IgD-negative memory B cell (primary cell): ENCODE measurements around the gene ERLEC1. TPM values are rescaled to one million over a fixed set of nuclear protein-coding genes. Genes with fewer than 3 reads are reported as not detected.

ENCODE experiments used
- H3K27ac Mint-ChIP-seq, 3 donors: one replicate each; pipeline ENCODE4 v1.8.0; 2020 to 2022; ENCODE audit warnings: mild to moderate bottlenecking in 3 of 3, mixed read lengths in 3 of 3, moderate library complexity in 1 of 3
- H3K27me3 Mint-ChIP-seq: one replicate; pipeline ENCODE4 v1.8.0; 2021; ENCODE audit warnings: mixed read lengths
- H3K36me3 Mint-ChIP-seq: one replicate; pipeline ENCODE4 v1.8.0; 2020; ENCODE audit warnings: mild to moderate bottlenecking, mixed read lengths
- H3K4me1 Mint-ChIP-seq, 3 donors: one replicate each; pipeline ENCODE4 v1.8.0; 2020 to 2022; ENCODE audit warnings: mixed read lengths in 3 of 3, mild to moderate bottlenecking in 1 of 3
- H3K4me3 Mint-ChIP-seq, 4 donors: one replicate each; pipeline ENCODE4 v1.8.0; 2020 to 2022; ENCODE audit warnings: mild to moderate bottlenecking in 4 of 4, mixed read lengths in 4 of 4, moderate library complexity in 3 of 4
- H3K9me3 Mint-ChIP-seq, 3 donors: one replicate each; pipeline ENCODE4 v1.8.0; 2020 to 2021; ENCODE audit warnings: mixed read lengths in 3 of 3, mild to moderate bottlenecking in 1 of 3
- polyA plus RNA-seq: library from polyadenylated mRNA; unstranded; fragments of 300-500 nt; fragmentation: Illumina TruSeq; gene quantifications from one replicate; pipeline ENCODE4 v1.2.3, GENCODE V29; 2021

ERLEC1 gene
- polyA plus RNA-seq, 1 donor from 2014 or later: 23.7 TPM

GRCh38 chr2:53865264-53865663 lies 78.4 kb downstream of the ERLEC1 start:
- Mint-ChIP-seq H3K36me3 (peaks cover 12% of the 10 kb centered on the region), H3K9me3 (no peaks in the 10 kb centered on the region), H3K27me3 (no peaks in the 10 kb centered on the region), H3K4me1 (peaks cover 0 to 1% (median 0%) of the 10 kb centered on the region in 3 donors), H3K27ac (peak overlapping the region in 1 of 3 donors; percentile 7), H3K4me3 (no peak overlapping the region)

GRCh38 chr2:53865962-53866361 lies 79.1 kb downstream of the ERLEC1 start:
- Mint-ChIP-seq H3K4me3 (no peak overlapping the region), H3K27ac (no peak overlapping the region), H3K27me3 (no peaks in the 10 kb centered on the region), H3K36me3 (peaks cover 8% of the 10 kb centered on the region), H3K4me1 (peaks cover 0 to 1% (median 0%) of the 10 kb centered on the region in 3 donors), H3K9me3 (no peaks in the 10 kb centered on the region)

GRCh38 chr2:53867169-53867568 lies 80.3 kb downstream of the ERLEC1 start:
- Mint-ChIP-seq H3K27ac (peak overlapping the region in 1 of 3 donors; percentile 23), H3K27me3 (no peaks in the 10 kb centered on the region), H3K36me3 (peaks cover 8% of the 10 kb centered on the region)

GRCh38 chr2:53867773-53868172 lies 80.9 kb downstream of the ERLEC1 start:
- Mint-ChIP-seq H3K27ac (peak overlapping the region in 2 of 3 donors; percentile 23 to 27), H3K36me3 (peaks cover 8% of the 10 kb centered on the region), H3K4me1 (no peaks in the 10 kb centered on the region), H3K4me3 (no peak overlapping the region), H3K27me3 (no peaks in the 10 kb centered on the region), H3K9me3 (no peaks in the 10 kb centered on the region)

More at GRCh38 chr2:53867169-53867568, 80.3 kb downstream of the ERLEC1 start:
- Mint-ChIP-seq H3K9me3 (no peaks in the 10 kb centered on the region), H3K4me1 (no peaks in the 10 kb centered on the region), H3K4me3 (no peak overlapping the region)

Other genes starting within 250 kb of the ERLEC1 start
- gene CHAC2, start 19.2 kb upstream of the ERLEC1 start, polyA plus RNA-seq: 6.8 TPM
- gene ASB3, start 91 bp upstream of the ERLEC1 start, polyA plus RNA-seq: 14.7 TPM
- gene GPR75, start 72.9 kb downstream of the ERLEC1 start, polyA plus RNA-seq: 0.10 TPM
- 6.3 TPM for gene PSME4, start 183.9 kb downstream of the ERLEC1 start, polyA plus RNA-seq